Vein endothelial cell (primary cell): ENCODE results near the gene DDAH2. TPM values are rescaled to one million over a fixed set of nuclear protein-coding genes. Genes with fewer than 3 reads are reported as not detected.

Experiments
- total RNA-seq: library from RNA; depleted of rRNA; stranded (reverse); fragments of >200 nt; gene quantifications from 2 replicates; pipeline ENCODE4 v1.2.3, GENCODE V29; 2012

Gene DDAH2, protein sequence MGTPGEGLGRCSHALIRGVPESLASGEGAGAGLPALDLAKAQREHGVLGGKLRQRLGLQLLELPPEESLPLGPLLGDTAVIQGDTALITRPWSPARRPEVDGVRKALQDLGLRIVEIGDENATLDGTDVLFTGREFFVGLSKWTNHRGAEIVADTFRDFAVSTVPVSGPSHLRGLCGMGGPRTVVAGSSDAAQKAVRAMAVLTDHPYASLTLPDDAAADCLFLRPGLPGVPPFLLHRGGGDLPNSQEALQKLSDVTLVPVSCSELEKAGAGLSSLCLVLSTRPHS
- 87.2 and 113 TPM in 2 replicates for total RNA-seq

DNA sequence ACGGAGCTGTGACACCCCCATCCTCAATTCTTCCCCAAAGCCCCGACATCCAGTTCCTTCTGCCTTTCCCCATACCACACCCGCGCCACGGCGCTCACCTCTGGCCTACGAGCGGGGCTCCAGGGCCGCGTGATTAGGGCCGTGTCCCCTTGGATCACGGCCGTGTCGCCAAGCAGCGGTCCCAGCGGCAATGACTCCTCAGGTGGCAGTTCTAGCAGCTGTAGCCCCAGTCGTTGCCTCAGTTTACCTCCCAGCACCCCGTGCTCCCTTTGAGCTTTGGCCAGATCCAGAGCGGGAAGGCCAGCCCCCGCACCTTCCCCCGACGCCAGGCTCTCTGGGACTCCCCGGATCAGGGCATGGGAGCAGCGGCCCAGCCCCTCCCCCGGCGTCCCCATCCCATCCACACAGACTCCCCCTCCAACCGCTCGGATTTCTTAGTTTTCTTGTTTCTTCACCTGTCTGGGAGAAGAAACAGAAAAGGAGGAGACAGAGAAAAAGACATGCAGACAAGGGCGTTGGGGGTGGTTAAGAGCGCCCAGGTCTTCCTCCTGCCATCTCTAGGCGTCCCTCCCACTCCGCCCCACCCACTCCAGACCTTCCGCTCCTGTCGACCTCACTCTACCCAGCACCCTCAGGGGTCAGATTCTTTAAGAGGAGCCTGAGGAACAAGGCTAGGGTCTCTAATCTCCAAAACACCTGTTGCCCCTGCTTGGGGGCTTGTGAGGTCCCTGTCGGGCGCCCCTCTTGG, at the start of gene DDAH2:
Gene DDAH2 (minus strand): TSS at position 533 of the 748 bp plus-strand sequence. CDS start 138 bp downstream, at position 395.

DNA sequence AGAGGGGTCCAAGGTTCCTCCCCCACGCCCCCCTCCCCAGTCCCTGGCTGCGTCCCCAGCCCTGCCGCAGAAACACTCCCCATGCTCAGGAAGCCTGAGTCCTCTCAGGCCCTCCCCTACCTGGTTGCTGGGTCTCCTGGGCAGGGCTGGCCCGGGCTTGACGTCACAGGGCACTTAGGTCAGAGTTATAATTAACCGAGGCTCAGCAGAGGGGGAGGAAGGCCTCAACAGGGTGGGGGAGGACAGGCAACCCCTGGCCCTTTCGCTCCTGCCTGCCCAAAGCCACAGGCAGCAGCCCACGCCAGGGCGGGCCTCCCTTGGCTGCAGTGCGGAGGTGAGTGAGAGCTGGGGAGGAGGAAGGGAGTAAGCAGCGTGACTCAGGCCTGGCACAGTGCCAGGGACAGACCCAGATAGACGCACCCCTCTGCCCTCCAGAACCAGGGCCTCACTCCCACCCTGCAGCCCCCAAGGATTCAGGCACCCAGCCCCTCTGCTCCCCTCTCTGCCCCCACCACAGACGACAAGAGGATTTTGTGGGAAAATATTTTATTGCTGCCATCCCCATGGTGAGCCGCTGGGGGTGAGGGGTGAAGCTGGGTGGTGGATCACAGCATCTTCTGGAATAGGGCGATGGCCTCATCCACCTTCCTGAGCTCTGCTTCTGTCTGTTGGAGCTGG, 48.0 kb upstream of the DDAH2 start, which contains the start of gene VWA7:
Gene VWA7 (minus strand): TSS at position 340 of the 678 bp plus-strand sequence. CDS start 549 bp downstream, outside the sequence.

DNA sequence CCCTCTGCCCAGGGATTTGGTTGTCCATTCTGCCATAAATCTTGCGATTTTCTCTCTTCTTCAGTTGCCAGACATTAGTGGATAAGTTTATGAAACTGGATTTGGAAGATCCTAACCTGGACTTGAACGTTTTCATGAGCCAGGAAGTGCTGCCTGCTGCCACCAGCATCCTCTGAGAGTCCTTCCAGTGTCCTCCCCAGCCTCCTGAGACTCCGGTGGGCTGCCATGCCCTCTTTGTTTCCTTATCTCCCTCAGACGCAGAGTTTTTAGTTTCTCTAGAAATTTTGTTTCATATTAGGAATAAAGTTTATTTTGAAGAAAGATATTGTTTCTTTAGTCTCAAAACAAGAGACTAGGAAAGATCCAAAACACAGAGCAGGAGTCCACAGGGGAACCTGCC, 33.3 kb upstream of the DDAH2 start, which contains the start of gene SAPCD1:
Gene SAPCD1 (plus strand): TSS at position 301 of the 400 bp plus-strand sequence. CDS start 399 bp downstream, outside the sequence.

DNA sequence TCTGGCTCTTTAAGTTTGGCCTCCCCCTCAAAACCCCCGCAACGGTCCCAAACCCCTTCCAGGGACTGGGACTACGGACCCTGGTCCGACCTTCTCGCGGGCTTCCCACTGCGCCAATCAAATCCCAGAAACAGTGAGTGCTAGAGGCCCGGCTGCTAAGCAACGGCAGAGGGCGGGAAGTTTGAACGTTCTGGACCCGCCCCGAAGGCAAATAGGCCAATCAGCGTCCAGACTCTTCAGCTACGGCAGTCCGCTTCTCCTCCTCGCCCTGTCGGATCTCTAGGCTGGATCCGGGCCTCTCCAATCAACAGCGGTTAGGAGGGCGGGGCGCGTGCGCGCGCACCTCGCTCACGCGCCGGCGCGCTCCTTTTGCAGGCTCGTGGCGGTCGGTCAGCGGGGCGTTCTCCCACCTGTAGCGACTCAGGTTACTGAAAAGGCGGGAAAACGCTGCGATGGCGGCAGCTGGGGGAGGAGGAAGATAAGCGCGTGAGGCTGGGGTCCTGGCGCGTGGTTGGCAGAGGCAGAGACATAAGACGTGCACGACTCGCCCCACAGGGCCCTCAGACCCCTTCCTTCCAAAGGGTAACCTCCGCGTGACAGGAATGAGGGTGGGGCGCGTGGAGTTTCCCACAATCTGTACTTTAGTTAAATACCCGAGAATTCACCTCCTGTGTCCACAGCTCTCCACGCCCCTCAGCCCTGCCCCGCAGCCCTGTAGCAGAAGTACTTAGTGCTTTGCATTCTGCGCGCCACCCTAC, 10.7 kb upstream of the DDAH2 start, which contains the start of gene MSH5:
Gene MSH5 (plus strand): TSS at position 367 of the 758 bp plus-strand sequence. CDS start 462 bp downstream, outside the sequence.

DNA sequence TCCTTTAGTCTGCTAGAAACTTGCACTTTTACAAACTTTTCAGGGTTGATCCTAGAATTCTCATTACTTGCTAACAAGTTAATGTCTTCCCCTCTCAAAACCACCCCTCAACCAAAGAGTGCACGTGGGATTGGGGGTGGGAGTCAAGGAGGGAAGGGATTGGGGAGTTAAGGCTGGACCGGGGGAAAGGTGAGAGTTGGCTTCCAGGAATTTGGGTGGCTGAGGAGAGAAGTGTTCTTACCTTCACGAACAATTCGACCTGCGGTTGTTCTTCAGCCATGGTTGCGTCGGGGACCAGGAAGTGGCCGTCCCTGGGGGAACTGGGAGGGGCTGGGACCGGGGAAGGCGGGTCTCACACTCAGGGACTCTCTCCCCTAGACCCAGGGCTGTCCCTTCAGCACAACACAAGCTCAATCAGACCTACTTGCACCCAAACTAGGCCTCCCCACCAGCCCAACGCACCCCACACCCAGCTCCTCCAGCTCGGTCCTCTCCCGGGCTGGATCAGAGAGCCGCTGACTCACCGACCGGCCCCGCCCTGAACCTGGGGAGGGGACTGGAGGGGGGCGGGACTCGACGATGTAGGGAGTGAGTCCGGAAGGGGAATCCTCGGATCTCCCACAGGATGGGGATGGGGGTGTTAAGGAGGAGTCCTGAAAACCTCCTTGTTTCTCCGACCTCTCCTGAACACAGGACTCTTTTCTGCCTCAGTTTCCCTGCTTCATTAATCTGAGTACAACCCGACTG, 7.1 kb upstream of the DDAH2 start, which contains the start of gene CLIC1:
Gene CLIC1 (minus strand): TSS at position 510 of the 747 bp plus-strand sequence. CDS start 230 bp downstream, at position 280.

DNA sequence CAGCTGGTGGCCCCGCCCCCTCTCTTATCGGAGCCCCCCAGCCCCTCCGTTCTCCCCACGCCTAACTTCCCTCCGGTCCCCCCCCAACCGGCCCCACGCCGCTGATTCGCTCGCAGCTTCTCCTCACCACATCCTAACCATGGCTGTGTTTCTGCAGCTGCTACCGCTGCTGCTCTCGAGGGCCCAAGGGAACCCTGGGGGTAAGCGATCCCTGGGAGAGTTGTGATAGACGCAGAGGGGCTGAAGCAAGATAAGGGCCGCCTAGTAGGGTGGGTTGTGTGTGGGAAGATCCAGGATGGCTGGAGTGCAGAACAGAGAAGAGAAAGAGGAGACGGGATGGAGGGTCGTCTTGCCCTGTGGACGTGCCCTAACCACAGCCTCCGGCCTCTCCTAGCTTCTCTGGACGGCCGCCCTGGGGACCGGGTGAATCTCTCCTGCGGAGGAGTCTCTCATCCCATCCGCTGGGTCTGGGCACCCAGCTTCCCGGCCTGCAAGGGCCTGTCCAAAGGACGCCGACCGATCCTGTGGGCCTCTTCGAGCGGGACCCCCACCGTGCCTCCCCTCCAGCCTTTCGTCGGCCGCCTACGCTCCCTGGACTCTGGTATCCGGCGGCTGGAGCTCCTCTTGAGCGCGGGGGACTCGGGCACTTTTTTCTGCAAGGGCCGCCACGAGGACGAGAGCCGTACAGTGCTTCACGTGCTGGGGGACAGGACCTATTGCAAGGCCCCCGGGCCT, 5.7 kb downstream of the DDAH2 start, which contains the start of gene MPIG6B:
Gene MPIG6B (plus strand): TSS at position 129 of the 735 bp plus-strand sequence. CDS start 11 bp downstream, at position 140.

DNA sequence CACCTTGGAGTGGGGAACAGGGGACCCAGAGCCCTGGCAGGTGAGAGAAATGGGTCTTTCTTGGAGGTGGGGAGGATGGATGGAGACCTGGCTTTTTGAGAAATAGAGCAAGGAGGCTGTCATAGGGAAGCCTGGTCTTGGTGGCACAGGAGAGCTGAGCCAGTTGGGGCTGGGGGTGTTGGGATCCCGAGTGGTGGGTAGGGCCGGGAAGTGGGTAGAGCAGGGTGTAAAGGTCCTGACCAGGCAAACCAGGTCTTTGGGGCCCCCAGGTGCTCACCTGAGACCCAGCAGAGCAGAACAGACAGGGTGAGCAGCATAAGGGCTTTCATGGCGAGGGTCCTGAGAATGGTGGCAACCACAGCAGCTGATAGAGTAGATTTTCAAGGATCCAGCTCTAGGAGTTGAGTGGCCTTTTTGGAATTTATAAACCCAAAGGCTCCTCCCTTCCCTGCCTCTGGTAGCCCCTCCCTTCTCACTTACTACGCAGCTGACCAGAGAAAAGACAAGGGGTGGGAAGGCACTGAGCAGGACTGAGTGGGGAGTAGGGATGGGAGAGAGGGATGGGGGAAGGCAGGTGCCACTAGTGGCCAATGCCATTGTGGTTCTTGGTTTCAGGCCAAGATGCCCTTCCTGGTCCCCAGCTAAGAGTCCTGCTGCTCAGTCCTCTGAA, 7.6 kb downstream of the DDAH2 start, which contains the start of gene LY6G6C:
Gene LY6G6C (minus strand): TSS at position 396 of the 670 bp plus-strand sequence. CDS start 67 bp downstream, at position 329.

DNA sequence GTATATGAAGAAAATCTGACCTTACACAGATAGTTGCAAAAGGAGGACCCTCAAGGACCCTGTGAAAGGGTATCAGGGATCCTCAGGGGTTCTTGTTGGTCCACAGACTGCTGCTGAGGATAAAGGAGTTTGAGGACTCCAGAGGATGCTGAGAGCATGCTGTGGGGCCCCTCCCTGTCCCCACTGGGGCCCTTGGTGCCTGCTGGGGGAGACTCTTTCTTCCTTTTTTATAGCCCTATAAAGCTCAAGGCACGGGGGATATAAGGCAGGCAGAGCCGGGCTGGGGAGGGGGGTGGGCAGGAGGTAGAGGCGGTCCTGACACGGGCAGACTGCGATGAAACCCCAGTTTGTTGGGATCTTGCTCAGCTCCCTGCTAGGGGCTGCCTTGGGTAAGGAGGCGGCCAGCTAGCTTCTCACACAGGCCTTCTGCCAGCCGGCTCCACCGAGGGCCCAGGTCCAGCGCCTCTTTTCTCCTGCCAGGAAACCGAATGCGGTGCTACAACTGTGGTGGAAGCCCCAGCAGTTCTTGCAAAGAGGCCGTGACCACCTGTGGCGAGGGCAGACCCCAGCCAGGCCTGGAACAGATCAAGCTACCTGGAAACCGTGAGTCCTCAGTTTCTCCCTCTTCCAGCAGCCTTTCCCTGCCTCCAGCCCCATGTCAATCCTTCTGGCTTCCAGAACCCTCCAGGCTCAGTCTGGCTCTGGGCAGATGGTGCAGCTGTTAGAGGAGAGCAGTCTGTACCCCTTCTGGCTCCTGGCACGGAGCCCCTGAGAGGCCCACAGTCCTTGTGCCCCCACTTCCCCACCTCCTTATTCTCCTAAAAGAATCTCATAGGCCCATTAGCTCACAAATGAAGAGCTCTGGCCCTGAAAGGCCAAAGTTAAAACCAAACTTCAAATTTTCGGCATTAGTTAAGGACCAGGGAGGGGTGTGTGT, 13.8 kb downstream of the DDAH2 start, which contains the start of gene LY6G6D:
Gene LY6G6D (plus strand): TSS at position 327 of the 937 bp plus-strand sequence. CDS start 8 bp downstream, at position 335.

DNA sequence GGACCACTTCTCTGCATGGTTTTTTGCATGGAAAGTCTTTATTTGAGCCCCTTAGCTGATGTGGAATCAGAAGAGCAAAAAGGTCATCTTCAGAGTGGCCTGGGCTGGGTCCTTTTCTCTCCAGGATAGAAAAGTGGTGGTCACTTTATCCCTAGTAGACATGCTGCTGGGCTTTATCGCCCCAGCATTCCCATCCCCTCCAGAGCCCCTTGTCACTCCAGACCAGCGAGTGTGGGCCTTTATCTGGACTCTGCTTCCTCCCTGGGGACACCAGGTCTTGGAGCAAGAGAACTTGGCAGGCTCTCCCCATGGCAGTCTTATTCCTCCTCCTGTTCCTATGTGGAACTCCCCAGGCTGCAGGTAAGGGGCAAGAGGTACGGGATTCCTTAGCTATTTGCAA, 22.5 kb downstream of the DDAH2 start, which contains the start of gene LY6G6F:
Gene LY6G6F (plus strand): TSS at position 268 of the 400 bp plus-strand sequence. CDS start 41 bp downstream, at position 309.

DNA sequence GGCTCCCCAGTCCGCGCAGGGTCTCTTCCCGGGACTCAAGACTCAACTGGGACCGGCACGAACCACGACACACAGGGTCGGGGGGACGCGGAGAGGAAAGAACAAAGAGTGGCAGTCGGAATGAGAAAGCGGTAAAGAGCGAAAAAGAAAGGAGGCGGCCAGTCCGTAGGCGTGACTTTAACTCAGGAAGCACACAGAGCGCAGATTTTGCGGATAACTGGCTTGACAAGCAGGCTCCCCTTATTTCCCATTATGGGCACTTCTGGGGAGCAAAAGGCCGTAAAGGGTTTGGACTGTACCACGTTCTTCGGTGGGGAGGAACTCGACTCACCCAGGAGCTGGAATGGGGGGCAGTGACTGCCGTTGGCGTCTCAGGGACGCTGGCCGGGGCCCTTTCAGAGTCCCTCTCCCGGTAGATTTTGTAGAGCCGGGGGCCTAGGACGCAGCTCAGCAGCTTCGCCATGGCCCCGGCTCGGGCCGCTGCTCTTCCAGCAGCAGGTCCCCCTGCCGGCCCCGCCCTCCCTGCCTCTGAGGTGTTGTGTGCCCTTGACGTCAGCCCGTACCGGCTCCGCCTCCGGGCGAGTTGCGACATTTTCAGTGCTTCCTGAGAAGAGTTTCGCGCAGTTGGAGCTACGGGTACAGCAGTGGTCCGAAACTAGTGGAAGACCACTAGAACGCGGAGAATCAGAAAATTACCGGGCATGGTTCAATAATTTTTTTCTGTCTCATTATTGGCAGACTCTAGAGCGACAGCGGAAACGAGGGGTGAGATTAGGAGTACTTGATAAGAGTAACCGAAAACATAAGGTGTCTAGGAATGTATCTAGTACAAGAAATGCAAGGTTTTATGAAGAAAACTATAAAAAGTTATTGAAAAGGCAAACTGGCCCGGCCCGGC, 26.0 kb downstream of the DDAH2 start, which contains the start of gene ABHD16A:
Gene ABHD16A (minus strand): TSS at position 506 of the 898 bp plus-strand sequence. CDS start 43 bp downstream, at position 463.

DNA sequence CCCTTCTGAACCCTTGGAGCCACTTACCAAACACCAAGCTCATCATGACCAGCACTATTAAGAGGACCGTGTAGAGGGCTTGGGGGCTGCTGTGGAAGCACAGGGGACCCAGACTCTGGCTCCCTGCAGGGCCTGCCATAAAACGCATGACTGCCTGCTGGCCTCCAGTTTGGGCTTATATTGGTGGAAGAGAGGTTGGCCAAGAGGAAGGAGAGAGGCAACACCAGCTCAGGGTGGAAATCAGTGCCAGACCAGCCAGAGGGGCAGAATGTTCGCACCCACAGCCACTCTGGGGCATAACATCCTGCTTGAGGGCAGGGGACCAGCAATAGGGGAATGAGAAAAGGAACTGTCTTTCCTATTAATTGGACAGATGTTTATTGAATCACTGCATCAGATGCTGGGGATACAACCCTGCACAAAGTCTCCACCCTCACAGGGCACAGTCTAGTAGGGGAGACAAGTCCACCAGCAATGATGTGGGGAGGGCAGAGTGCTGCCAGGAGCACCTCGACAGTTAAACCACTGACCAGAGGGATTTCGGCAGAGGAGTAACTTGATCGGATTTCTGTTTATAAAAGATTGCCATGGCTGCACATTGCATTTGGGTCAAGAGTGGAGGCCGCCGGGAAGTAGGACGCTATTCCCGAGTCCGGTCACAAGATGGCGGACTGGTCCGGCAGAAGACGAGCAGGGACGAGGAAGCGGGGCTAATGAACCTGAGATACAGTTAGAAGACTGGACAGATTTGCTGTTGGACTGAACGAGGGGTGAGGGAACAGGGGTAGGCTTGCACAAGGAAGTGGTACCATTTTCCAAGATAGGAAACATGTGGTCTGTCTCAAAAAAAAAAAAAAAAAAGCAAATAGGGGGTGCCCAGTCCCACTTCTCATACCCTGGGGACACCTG, 48.6 kb downstream of the DDAH2 start, which contains the start of gene LY6G5C:
Gene LY6G5C (minus strand): TSS at position 842 of the 909 bp plus-strand sequence. CDS start 694 bp downstream, at position 148.

